ENCODE data around the gene MYO5A.

The MYO5A gene

GRCh38 chr15:52281085-52282035 is 247.3 kb downstream of the MYO5A start:
- no peak for TF ChIP-seq CTCF (IDR thresholded peaks at IDR 0.05)

GRCh38 chr15:52280326-52281084 is 248.2 kb downstream of the MYO5A start:
- no peak for TF ChIP-seq CTCF (IDR thresholded peaks at IDR 0.05)

- TF ChIP-seq CTCF (IDR thresholded peaks at IDR 0.05), result no peak
Measured at GRCh38 chr15:52278636-52279367, 249.9 kb downstream of the MYO5A start.

GRCh38 chr15:52278135-52278534 is 250.5 kb downstream of the MYO5A start:
- no peak for TF ChIP-seq CTCF (IDR thresholded peaks at IDR 0.05)

- no peak for TF ChIP-seq CTCF (IDR thresholded peaks at IDR 0.05)
Measured at GRCh38 chr15:52277575-52277974, 251.1 kb downstream of the MYO5A start.

GRCh38 chr15:52276256-52276770 is 252.4 kb downstream of the MYO5A start:
- no peak for TF ChIP-seq CTCF (IDR thresholded peaks at IDR 0.05)
